GM19239 (cell line): ENCODE data around the gene CREB5.

Experiments used
- DNase-seq: peaks from one replicate; pipeline ENCODE4 v3.0.0; 2011; ENCODE audit warnings: low spot score; ENCODE audit not compliant: insufficient read length
- FAIRE-seq: peaks from 2 replicates; lab custom pipeline; 2011; peaks lifted over from hg19 to GRCh38; lab: Jason Lieb, UNC

CREB5 gene

GRCh38 chr7:28470344-28470743 lies 58.0 kb downstream of the CREB5 start:
- no peak for FAIRE-seq
- no peak for DNase-seq

GRCh38 chr7:28472332-28472731 lies 60.0 kb downstream of the CREB5 start:
- FAIRE-seq (no peak), DNase-seq (no peak)

- FAIRE-seq (no peak), DNase-seq (no peak)
Measured at GRCh38 chr7:28473571-28474281, 61.4 kb downstream of the CREB5 start.

DNA sequence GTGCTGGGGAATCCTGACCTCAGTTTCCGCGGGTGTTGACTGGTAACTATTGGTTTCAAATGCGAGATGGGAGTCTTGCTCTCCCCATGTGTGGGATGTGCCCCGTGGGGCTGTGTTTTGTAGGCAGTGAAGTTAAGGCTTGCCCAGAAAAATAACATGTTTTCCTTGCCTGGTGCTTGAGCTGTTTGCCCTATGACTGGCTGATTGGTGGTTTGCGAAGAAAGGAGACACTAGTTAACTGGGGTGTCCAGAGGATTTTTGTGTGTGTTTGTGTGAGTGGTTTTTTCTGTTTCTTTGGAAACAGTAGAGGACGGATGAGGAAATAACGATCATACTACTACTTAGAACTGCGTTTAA lies 61.9 kb downstream of the CREB5 start:
- no peak for FAIRE-seq
- DNase-seq = no peak

- DNase-seq (no peak), FAIRE-seq (no peak)
Measured at GRCh38 chr7:28474640-28475039, 62.3 kb downstream of the CREB5 start.

- FAIRE-seq = no peak
- no peak for DNase-seq
Measured at GRCh38 chr7:28477041-28477442, 64.7 kb downstream of the CREB5 start.

- no peak for DNase-seq
- FAIRE-seq = no peak
Measured at GRCh38 chr7:28478656-28479055, 66.3 kb downstream of the CREB5 start.

DNA sequence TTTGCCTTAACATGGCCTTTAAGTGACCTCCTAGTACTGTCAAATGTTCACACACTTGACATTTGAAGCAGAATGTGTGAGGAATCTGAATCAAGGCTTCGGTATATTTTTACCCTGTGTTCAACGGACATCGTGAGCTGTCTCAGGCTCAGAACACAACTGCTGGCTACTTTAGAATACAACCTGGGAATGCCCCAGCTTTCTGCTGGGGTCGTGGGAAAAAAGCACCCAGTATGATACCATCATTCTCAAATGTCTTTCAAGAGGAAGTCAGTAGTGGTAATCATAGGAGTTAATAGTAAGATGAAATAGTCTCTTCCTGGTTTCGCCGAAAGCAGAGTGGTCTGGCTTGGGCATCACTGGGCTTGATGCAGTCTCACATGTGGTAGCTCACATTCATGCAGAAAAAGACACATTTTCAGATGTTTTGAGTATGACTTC lies 67.2 kb downstream of the CREB5 start:
- peak; percentile 71 for FAIRE-seq

DNA sequence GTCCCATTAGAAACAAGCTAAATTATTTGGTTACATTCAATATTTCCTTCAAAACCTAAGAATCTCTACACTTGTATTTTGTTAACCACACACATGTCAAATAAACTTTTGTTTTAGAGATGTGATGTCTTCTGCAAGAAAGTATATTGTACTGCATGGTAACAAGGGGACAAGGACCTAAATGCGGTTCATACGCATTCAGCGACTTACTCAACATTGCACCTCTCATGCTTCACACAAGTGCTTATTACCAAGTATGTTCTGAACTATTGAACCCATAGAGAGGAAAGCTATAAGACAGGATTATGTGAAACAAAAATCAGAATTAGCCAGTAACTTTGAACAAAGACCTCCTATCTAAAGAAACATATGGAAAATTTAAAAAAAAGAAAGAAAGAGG lies 68.3 kb downstream of the CREB5 start:
- FAIRE-seq (no peak), DNase-seq (no peak)

More for the DNA sequence above, 67.2 kb downstream of the CREB5 start:
- DNase-seq = no peak

- DNase-seq = no peak
- FAIRE-seq = peak; percentile 89
Measured at GRCh38 chr7:28481091-28481926, 69.0 kb downstream of the CREB5 start.

DNA sequence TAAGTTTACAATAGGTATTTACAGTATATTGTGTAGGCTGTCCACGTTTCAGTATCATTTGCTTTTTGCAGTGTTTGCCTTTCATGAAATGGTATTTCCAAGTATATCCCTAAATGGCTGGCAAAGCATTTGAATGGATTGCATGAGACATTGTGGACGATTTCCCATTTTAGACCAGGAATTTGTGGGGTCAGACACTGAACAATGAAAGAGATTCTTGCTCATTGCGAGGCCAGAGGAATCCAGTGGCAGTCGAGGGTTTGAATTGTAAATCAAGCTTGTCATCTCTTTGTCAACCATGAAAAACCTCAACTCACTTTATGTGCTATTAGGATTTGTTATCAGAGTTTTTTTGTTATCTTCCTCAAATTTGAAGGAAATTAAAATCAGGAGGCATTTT lies 70.8 kb downstream of the CREB5 start:
- DNase-seq (no peak), FAIRE-seq (no peak)

DNA sequence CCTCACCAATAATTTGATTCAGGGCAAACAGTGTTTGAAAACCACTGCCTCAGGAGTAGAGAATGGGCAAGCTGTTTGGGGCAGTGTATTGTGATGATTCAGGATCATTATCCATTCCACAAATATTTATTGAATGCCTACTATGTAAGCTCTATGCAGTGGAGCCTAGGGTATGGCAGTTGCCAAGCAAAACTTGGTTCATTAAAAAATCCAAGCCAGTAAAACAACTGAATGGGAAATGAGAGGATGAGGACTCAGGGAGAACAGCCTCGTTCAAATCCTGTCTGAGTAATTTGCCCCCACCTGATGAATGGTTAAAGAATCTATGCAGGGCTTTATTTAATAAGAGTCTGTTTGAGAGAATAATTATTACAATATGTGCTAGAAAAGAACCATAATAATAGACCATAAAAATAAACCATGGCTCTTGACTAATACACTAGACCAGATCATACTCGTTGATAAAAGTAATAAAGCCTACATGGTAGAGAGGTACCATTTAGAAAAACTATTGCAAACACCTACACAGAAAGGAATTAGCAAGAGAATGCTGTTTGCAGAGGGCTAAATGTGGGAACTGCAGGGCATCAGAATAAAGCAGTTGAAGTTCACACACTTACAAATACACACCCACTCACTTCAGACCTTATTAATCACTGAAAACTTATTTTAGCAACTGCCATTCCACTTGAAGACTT lies 71.7 kb downstream of the CREB5 start:
- DNase-seq (no peak), FAIRE-seq (no peak)

- DNase-seq (no peak), FAIRE-seq (no peak)
Measured at GRCh38 chr7:28484606-28484935, 72.3 kb downstream of the CREB5 start.

DNA sequence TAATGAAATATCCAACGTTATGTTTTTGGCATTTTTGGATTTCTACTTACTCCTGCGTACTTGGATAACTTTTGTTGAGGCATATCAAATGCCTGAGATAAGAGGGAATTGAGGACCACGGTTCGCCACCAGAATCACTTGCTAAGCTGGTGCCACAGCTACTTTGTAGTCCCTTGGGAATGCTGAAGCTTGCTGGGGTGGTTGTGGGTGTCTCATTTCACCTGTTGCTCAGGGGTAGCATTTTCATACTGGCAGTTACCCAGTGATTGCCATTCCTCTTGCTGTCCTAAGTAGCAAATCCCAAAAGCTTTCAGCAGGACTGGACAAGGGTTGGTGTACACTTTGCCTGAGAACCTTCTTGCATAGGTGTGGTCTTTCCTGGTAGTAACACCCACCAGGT lies 75.2 kb downstream of the CREB5 start:
- no peak for DNase-seq
- FAIRE-seq = no peak

DNA sequence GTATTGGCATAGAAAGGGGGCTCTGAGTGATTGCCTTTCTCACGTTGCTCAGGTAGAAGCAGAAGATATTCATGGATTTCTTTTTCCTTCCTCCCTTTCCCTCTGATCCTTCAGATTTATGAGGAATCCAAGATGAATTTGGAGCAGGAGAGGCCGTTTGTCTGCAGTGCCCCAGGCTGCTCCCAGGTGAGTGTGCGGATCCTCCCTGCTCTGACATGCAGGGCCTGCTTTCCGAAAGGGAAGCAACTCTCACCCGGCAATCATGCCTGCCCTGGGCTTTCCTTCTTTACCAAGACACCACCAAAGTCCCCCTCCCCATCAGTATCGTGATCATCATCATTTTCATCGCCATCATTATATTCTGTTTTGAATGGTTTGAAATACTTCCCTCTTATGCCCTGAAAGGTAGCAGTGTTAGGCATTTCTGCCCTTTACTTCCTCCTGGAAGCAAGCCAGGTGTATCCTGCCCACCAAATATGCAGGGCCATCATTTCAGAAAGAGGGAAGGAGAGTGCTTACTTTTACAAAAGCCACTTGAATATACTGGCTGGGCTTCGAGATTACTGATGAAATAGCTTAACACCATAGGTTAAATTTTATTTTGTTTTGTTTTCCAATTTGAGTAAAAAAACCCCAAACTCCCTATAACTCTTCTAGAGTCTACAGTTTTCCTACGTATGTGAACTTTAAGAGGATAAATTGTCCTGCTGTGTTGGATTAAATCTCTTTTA lies 75.9 kb downstream of the CREB5 start:
- DNase-seq = no peak
- FAIRE-seq = no peak

DNA sequence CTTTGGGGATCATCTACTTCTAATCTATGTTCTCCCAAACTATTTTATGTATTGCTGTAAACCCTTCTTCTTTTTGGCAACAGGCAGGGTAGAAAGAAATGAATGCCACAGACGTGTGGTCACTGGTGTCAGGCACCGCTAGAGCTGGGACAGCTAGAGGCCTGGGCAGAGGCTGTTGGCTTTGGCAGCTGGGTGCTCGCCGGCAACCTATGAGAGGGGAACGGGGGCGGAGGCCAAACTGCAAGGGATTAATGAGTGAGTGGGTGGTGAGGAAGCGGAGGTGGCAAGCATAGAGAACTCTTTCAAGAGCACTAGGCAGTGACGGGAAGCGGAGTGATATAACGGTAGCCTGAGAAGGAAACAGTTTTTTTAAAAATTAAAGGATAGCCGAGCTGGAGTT lies 78.5 kb downstream of the CREB5 start:
- FAIRE-seq (no peak), DNase-seq (no peak)

DNA sequence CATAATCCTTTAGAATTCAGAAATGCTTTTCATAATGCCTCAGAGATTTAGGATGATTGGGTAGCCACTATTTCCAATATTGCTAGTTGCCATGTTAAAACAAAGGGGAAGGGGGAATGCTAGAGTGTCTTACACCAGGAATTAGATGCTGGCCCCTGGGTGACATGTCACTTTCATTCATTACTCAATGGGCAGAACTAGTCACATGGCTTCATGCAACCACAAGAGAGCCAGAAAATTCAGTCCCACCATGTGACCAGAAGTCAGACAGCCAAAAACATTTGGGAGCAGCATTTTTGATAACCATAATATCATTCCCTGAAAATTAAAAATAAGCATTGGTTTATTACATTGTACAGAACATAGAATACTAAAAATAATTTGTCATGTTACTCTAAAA lies 81.2 kb downstream of the CREB5 start:
- FAIRE-seq = no peak
- no peak for DNase-seq

DNA sequence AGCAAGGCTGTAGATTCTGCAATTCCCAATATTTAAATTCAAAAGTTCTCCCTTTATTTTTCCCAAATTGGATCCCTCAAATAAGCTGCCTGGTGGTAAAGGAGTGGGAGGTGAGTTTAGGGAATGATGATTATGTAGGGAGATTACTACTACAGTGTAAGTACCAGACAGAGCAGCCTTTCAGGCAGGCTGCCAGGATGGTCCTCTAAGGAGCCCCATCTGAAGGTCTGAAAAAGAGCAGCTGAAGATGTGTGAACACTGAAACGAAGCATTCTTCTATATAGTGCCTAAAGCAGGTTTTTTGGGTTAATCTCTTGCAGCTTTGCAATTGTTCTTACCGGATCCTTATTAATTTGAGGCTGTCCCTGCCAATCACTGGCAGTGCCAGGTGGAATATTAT lies 84.7 kb downstream of the CREB5 start:
- no peak for DNase-seq
- FAIRE-seq = no peak

DNA sequence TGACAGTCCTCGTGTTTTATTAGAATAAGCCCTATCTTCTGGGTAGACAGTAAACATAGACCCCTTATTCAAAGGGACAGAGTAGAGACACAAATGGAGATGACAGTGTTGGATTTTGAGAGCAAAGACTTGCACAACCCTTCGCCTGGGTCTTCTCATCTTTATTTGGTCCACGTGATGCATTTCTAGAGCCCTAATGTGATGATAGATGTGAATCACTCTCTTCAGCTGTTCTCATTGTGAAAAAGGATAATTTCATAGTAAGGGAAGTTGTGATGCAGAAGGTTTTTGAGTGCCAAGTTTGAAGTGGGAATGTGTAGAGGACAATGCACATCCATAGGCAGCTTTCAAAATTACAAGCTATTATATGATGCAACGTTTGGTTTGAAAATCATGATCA lies 86.3 kb downstream of the CREB5 start:
- DNase-seq = no peak
- no peak for FAIRE-seq

- FAIRE-seq (no peak), DNase-seq (no peak)
Measured at GRCh38 chr7:28500138-28500537, 87.8 kb downstream of the CREB5 start.

DNA sequence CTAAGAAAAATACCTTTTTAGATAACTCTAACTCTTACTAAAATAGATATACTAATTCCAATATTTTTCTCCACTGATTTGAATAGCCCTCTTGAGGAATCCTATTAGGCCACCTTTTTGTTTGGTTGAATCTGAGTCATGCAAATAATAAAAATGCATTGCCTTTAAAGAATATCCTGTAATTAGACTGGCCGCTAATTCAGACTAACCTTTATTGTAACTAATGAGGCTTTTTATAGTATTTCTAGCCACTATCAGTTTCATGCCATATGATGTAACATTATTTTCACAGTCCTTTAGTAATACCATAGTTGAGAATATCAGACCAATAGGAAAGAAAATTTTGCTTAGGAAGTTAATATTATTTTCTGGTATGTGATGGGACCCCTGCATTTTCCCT lies 90.1 kb downstream of the CREB5 start:
- DNase-seq (no peak), FAIRE-seq (no peak)
